K562 (cell line): ENCODE results near the gene TRIM33. TPM values are rescaled to one million over a fixed set of nuclear protein-coding genes. Genes with fewer than 3 reads are reported as not detected.

Experiments used
- CBX3 ChIP-seq, 2 experiments: IDR thresholded peaks; 1 replicate in 1 of 2; 2 replicates in 1 of 2; pipeline ENCODE4 v1.6.1; 2012; ENCODE audit warnings: inconsistent platforms in 2 of 2, low read length in 2 of 2, borderline replicate concordance in 1 of 2, control low read depth in 1 of 2
- CC2D1A ChIP-seq: fragments of 450-650 bp; IDR thresholded peaks from 2 replicates; pipeline ENCODE4 v1.6.1; 2017; ENCODE audit warnings: mild to moderate bottlenecking
- DNMT1 ChIP-seq: fragments of 450-650 bp; IDR thresholded peaks from 2 replicates; pipeline ENCODE4 v1.6.1; 2016; ENCODE audit warnings: antibody characterized with exemption, mild to moderate bottlenecking
- ETV1 ChIP-seq: fragments of 450-650 bp; conservative IDR thresholded peaks from 2 replicates; pipeline ENCODE4 v1.6.1; 2016; ENCODE audit warnings: missing genetic modification characterization, control low read depth, low read depth, missing compliant biosample characterization
- TGIF2 ChIP-seq: sonication (generic); formaldehyde crosslinking; IDR thresholded peaks from 2 replicates; pipeline ENCODE4 v1.8.1; 2022; ENCODE audit warnings: mild to moderate bottlenecking, missing genetic modification reagents, moderate library complexity
- ZNF274 ChIP-seq: IDR thresholded peaks from 2 replicates; pipeline ENCODE4 v1.6.1; 2011; ENCODE audit warnings: low read depth, mild to moderate bottlenecking, low read length, moderate library complexity, borderline replicate concordance
- ZNF347 ChIP-seq: fragments of 450-650 bp; formaldehyde crosslinking; IDR thresholded peaks from 2 replicates; pipeline ENCODE4 v1.4.0; 2020; ENCODE audit warnings: low read depth, mild to moderate bottlenecking, moderate library complexity
- polyA plus RNA-seq, 8 experiments: library from polyadenylated mRNA; depleted of rRNA in 4 of 8; stranded (reverse) in 5 of 8; unstranded in 3 of 8; fragments of >200 nt; fragmentation: Nextera tagmentation in 2 of 8; fragmentation: Illumina TruSeq in 1 of 8; extraction: Ambion mirVana in 2 of 8; extraction: Trizol in 1 of 8; gene quantifications; 2 replicates each; pipeline versions ENCODE4 v1.2.1 to v1.2.3, GENCODE V29; 2011 to 2014; ENCODE audit warnings: inconsistent platforms in 1 of 8, missing spikeins in 1 of 8
- total RNA-seq, 7 experiments: library from RNA; depleted of rRNA in 6 of 7; stranded (reverse); fragments of >200 nt in 6 of 7; fragmentation: Illumina TruSeq in 2 of 7; extraction: Trizol in 2 of 7; gene quantifications; 2 replicates each; pipeline versions ENCODE4 v1.2.1 to v1.2.3, GENCODE V29; 2011 to 2021; ENCODE audit warnings: low replicate concordance in 1 of 7
- TF ChIP-seq, protein P1 (sequence below), 2 experiments: fragments of 450-650 bp in 1 of 2; sonication (generic) in 1 of 2; formaldehyde crosslinking in 1 of 2; IDR thresholded peaks in 1 of 2; conservative IDR thresholded peaks in 1 of 2; 2 replicates each; pipeline versions ENCODE4 v1.6.1 to v1.8.1; 2016 to 2023; ENCODE audit warnings: mild to moderate bottlenecking in 2 of 2, moderate library complexity in 2 of 2, inconsistent platforms in 1 of 2, missing genetic modification reagents in 1 of 2
- TF ChIP-seq, protein P2 (sequence below): fragments of 450-650 bp; IDR thresholded peaks from 2 replicates; pipeline ENCODE4 v1.6.1; 2016; ENCODE audit warnings: low read depth
- TF ChIP-seq, protein P3 (sequence below): fragments of 250-450 bp; sonication (Bioruptor Pico); IDR thresholded peaks from 2 replicates; pipeline ENCODE4 v1.6.1; 2021; ENCODE audit warnings: mild to moderate bottlenecking
- TF ChIP-seq, protein P4 (sequence below): fragments of 250-450 bp; sonication (Bioruptor Pico); IDR thresholded peaks from 2 replicates; pipeline ENCODE4 v1.8.0; 2021; ENCODE audit warnings: moderate library complexity, mild to moderate bottlenecking, inconsistent platforms

The TRIM33 gene
- total and polyA plus RNA-seq, 9 of the 15 experiments (the other 6 are each of a cell fraction or from before 2014, with no cell fraction given): 9.3 to 58.4 (median 40.2) TPM

DNA sequence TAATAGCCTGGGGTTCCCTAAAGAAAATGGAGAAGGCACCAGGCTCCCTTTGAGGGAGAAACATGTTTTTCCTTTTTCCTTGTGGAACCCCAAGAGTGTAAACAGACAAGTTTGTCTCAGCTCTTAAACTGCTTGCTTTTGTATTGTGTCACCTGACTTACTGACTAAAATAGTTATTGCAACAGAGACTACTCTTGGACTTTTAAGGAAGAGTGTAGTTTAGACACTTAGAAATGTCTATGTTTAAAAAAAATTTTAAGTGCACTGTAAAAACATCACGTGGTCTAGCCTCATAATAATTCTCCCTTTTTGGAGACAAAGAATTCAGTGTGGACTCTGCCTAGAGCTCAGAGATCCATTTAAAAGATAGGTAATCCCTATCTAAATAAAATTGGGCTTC is 141.1 kb downstream of the TRIM33 start (continued):
- TF ChIP-seq, protein P1, sequence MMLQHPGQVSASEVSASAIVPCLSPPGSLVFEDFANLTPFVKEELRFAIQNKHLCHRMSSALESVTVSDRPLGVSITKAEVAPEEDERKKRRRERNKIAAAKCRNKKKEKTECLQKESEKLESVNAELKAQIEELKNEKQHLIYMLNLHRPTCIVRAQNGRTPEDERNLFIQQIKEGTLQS (IDR thresholded peaks at IDR 0.05): no peak
- TF ChIP-seq, protein P1 (CRISPR knock-in tag; conservative IDR thresholded peaks at IDR 0.05): no peak
- TF ChIP-seq TGIF2 (CRISPR knock-in tag) (no peak), DNMT1 (no peak), CC2D1A (0 out of 2 replicates have a peak, but pooled peaks have one; percentile 3), ETV1 (tag) (no peak), ZNF347 (CRISPR knock-in tag) (no peak), CBX3 (IDR thresholded peaks at IDR 0.05; ENCODE audit: borderline replicate concordance in 1 of 2, low read length in 2 of 2) (no peak), ZNF274 (no peak)
- TF ChIP-seq, protein P2, sequence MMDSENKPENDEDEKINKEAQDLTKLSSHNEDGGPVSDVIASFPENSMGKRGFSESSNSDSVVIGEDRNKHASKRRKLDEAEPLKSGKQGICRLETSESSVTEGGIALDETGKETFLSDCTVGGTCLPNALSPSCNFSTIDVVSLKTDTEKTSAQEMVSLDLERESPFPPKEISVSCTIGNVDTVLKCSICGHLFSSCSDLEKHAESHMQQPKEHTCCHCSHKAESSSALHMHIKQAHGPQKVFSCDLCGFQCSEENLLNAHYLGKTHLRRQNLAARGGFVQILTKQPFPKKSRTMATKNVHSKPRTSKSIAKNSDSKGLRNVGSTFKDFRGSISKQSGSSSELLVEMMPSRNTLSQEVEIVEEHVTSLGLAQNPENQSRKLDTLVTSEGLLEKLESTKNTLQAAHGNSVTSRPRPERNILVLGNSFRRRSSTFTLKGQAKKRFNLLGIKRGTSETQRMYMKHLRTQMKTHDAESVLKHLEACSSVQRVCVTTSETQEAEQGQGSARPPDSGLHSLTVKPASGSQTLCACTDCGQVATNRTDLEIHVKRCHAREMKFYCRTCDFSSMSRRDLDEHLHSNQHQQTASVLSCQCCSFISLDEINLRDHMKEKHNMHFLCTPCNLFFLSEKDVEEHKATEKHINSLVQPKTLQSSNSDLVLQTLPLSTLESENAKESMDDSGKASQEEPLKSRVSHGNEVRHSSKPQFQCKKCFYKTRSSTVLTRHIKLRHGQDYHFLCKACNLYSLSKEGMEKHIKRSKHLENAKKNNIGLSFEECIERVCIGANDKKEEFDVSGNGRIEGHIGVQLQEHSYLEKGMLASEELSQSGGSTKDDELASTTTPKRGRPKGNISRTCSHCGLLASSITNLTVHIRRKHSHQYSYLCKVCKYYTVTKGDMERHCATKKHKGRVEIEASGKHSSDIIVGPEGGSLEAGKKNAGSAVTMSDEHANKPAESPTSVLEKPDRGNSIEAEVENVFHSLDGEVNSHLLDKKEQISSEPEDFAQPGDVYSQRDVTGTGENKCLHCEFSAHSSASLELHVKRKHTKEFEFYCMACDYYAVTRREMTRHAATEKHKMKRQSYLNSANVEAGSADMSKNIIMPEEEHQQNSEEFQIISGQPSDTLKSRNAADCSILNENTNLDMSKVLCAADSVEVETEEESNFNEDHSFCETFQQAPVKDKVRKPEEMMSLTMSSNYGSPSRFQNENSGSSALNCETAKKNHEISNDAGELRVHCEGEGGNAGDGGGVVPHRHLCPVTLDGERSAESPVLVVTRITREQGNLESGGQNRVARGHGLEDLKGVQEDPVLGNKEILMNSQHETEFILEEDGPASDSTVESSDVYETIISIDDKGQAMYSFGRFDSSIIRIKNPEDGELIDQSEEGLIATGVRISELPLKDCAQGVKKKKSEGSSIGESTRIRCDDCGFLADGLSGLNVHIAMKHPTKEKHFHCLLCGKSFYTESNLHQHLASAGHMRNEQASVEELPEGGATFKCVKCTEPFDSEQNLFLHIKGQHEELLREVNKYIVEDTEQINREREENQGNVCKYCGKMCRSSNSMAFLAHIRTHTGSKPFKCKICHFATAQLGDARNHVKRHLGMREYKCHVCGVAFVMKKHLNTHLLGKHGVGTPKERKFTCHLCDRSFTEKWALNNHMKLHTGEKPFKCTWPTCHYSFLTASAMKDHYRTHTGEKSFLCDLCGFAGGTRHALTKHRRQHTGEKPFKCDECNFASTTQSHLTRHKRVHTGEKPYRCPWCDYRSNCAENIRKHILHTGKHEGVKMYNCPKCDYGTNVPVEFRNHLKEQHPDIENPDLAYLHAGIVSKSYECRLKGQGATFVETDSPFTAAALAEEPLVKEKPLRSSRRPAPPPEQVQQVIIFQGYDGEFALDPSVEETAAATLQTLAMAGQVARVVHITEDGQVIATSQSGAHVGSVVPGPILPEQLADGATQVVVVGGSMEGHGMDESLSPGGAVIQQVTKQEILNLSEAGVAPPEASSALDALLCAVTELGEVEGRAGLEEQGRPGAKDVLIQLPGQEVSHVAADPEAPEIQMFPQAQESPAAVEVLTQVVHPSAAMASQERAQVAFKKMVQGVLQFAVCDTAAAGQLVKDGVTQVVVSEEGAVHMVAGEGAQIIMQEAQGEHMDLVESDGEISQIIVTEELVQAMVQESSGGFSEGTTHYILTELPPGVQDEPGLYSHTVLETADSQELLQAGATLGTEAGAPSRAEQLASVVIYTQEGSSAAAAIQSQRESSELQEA: no peak
- TF ChIP-seq, protein P3, sequence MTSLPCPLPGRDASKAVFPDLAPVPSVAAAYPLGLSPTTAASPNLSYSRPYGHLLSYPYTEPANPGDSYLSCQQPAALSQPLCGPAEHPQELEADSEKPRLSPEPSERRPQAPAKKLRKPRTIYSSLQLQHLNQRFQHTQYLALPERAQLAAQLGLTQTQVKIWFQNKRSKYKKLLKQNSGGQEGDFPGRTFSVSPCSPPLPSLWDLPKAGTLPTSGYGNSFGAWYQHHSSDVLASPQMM (CRISPR knock-in tag): no peak
- TF ChIP-seq, protein P4, sequence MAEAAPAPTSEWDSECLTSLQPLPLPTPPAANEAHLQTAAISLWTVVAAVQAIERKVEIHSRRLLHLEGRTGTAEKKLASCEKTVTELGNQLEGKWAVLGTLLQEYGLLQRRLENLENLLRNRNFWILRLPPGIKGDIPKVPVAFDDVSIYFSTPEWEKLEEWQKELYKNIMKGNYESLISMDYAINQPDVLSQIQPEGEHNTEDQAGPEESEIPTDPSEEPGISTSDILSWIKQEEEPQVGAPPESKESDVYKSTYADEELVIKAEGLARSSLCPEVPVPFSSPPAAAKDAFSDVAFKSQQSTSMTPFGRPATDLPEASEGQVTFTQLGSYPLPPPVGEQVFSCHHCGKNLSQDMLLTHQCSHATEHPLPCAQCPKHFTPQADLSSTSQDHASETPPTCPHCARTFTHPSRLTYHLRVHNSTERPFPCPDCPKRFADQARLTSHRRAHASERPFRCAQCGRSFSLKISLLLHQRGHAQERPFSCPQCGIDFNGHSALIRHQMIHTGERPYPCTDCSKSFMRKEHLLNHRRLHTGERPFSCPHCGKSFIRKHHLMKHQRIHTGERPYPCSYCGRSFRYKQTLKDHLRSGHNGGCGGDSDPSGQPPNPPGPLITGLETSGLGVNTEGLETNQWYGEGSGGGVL (CRISPR knock-in tag): no peak
